Anterior cingulate cortex (tissue), 58 donors: Measurements from ENCODE around the gene ODAPH.
"Not testable (repeated sequence)": the region's sequence is repeated elsewhere in the genome, so short reads cannot be mapped to it uniquely, and the experiment has no call there.

Experiments
- DNase-seq, 58 donors: peaks; one replicate each; lab custom pipeline; 2025; lab: John Stamatoyannopoulos, UW

The ODAPH gene

DNA sequence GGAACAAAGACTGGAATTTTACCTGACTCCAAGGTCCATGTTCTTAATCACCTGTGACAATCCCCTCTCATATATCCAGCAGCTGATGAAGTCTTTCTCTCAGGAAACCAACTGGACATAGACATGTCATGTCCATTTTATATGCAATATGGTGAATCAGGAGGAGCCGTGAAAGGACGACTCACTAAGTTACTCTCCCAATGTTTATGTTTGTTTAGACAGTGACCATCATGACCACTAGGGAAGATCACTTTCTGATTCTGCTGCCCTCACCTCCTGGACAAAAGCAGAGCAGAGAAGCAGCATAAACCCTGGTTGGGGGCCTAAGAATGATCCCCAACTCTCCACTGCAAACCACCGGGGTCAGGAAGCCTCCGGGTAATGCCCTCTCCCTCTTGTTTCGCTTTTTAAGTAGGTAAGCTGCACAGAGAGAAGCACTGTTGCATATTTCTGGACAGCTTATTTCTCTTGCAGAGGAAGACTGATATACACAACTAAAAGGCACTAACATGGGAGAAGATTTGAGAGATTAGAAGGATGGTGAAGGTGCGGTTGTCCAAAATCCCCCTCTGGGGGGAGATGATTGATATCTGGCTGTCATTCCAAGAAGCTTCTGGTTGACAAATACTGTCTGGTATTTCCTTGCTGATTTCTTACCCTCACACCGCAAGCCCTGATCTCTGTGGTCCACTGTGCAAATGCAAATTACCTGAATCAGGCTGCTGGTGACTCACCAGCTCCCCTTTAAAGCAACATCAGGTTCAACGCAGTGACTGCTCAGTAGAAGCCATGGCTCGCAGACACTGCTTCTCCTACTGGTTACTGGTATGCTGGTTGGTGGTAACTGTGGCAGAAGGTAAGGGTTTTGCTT is at the start of gene ODAPH:
Gene ODAPH (plus strand): TSS at position 773 of the 871 bp plus-strand sequence. CDS start 17 bp downstream, at position 790.
- no peak for DNase-seq

GRCh38 chr4:75509592-75509991 is 46.3 kb upstream of the ODAPH start:
- DNase-seq, result not testable (repeated sequence)

DNA sequence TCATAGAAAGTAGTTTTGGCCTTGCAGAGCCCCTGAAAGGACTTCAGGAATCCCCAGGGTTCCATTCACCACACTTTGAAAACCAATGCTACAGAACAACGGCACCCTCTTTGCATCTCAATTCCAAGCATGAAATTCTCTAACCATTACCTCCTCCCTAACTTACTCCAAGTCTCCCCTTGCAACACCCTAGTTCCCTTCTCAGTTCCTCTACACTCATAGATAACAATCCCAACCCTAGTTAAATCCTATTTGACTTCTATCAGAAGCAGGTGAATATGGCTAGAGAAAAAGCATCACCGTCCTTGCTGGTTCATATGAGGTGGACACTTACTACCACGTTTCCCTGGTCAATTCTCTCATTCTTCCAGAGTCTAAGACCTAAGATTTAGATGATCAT is 44.0 kb upstream of the ODAPH start:
- no peak for DNase-seq

GRCh38 chr4:75512386-75513211 is 43.3 kb upstream of the ODAPH start:
- no peak for DNase-seq

DNA sequence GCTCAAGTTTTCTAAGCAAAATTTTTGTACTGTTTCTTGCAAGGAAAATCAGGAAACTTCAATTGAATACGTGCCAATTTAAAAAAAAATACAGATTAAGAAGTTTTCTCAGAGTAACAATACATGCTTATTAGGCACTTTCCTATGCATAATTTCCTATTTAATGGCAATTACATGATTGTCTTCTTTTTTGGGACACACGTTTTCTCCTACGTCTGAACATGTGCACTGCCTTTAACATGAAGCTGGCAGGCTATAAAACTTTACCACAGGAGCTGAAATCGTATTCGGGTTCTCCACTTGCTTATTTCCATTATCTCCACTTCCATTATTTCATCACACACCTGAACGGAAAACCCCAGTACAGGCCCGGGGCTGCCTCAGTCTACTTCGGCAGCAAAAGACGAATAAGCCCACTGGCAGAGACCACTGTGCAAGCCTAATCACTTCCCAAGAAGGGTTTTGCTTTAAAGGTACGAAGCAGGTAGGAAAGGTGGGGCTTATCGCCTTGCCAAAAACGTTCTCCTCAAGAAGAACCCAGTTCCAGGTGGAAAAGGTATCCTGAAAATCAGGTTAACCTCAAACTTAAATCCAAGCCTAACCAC is 42.2 kb upstream of the ODAPH start:
- peak in 4 of 58 donors; percentile 14 to 42 (median 34) for DNase-seq

GRCh38 chr4:75514131-75514948 is 41.5 kb upstream of the ODAPH start, which contains the start of the genes RCHY1 and THAP6:
TSS of gene RCHY1 (minus strand) at chr4:75514403. CDS start at chr4:75514286, 117 bp downstream.
TSS of gene THAP6 (plus strand) at chr4:75514473. CDS start at chr4:75515453, 980 bp downstream.
- peak; percentile 75 to 98 (median 93) for DNase-seq

DNA sequence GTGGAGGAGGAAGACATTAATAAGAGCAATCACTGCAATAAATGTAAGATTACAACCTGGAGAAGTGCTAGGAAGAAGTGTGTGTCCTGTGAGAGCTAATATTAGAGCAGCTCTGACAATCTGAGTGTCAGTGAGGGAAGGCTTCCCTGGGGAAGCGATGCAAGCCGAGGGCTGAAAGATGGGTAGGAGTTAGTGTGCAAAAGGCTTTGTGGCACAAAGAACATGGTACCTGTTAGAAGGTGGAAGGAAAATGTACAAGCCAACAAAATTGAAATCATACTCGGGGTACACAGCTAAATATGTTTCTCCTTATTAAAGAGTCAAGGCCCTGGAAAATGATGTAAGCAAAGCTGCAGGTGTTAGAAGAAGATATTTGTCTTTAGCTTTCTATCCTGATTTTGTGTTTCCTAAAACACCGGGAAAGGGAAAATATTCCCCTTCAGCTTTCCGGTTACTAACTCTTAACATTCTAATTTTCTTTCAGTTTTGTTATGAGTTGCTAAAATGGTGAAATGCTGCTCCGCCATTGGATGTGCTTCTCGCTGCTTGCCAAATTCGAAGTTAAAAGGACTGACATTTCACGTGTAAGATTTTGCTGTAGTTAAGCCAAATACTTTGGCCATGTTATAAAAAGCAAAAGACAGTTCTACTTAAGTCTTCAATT is 40.8 kb upstream of the ODAPH start:
- peak in 8 of 58 donors; percentile 4 to 43 (median 24) for DNase-seq

GRCh38 chr4:75516144-75516543 is 39.7 kb upstream of the ODAPH start:
- DNase-seq, result no peak

- DNase-seq, result not testable (repeated sequence)
Observed at GRCh38 chr4:75519452-75519851, 36.4 kb upstream of the ODAPH start.

GRCh38 chr4:75525086-75525485 is 30.8 kb upstream of the ODAPH start:
- no peak for DNase-seq

- DNase-seq, result no peak
Observed at GRCh38 chr4:75525910-75526309, 30.0 kb upstream of the ODAPH start.

- no peak for DNase-seq
Observed at GRCh38 chr4:75527482-75527881, 28.4 kb upstream of the ODAPH start.

DNA sequence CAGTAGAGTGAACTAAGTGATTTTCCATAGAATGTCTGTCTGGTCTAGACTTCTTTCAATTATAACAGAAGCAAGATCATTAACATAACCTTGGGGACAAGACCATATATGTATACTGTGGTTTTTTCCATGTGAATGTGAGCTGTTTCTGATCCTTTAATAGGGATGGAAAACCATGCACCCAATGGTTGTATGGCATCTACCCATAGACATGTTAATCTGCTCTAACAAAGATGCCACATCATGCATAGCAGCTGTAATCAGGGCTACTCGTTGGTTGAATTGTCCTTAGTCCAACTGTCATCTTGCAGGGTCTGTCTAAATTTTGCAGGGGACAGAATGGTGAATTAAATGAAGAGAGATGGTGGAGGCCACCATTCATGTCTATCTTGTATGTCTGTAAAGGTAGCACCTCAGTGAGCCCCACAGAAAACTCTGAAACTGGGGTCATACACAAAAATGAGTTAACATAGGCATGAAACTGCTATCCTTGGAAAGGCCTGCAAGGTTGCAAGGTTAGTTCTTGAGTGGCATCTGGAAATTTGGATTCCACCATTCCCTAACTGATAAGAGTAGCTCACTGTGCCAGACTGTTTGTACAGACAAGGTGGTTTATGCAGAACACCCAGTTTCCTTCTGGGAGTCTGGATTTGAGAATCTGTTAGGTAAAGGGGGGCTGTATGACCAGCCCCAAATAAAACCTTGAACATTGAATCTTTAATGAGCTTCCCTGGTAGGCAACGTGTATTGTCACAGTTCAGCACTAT is 25.1 kb upstream of the ODAPH start:
- no peak for DNase-seq

DNA sequence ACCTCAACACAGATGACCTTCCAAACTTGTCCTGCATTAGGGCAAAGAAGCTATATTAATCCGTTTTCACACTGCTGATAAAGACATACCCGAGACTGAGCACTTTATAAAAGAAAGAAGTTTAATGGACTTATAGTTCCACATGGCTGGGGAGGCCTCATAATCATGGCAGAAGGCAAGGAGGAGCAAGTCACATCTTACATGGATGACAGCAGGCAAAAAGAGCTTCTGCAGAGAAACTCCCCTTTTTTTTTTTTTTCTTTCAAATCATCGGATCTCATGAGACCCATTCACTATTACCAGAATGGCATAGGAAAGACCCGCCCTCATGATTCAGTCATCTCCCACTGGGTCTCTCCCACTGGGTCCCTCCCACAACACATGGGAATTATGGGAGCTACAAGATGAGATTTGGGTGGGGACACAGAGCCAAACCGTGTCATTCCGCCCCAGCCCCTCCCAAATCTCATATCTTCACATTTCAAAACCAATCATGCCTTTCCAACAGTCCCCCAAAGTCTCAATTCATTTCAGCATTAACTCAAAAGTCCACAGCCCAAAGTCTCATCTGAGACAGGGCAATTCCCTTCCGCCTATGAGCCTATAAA is 24.2 kb upstream of the ODAPH start:
- not testable (repeated sequence) for DNase-seq

- not testable (repeated sequence) for DNase-seq
Observed at GRCh38 chr4:75533339-75533887, 22.5 kb upstream of the ODAPH start.

DNA sequence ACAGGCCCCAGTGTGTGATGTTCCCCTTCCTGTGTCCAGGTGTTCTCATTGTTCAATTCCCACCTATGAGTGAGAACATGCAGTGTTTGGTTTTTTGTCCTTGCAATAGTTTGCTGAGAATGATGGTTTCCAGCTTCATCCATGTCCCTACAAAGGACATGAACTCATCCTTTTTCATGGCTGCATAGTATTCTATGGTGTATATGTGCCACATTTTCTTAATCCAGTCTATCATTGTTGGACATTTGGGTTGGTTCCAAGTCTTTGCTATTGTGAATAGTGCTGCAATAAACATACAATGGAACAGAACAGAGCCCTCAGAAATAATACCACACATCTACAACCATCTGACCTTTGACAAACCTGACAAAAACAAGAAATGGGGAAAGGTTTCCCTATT is 21.9 kb upstream of the ODAPH start:
- DNase-seq, result not testable (repeated sequence)

DNA sequence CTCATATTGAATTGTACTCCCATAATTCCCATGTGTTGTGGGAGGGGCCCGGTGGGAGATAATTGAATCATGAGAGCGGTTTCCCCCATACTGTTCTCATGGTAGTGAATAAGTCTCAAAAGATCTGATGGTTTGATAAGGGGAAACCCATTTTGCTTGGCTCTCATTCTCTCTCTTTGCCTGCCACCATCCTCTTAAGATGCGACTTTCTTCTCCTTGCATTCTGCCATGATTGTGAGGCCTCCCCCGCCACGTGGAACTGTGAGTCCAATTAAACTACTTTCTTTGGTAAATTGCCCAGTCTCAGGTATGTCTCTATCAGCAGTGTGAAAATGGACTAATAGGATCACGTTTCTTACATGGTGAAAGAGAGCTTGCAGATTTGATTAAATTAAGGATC is 18.6 kb upstream of the ODAPH start:
- not testable (repeated sequence) for DNase-seq

GRCh38 chr4:75542824-75543223 is 13.0 kb upstream of the ODAPH start:
- DNase-seq, result no peak
